H7 (cell line): Measurements from ENCODE around the gene TFEC. TPM values are rescaled to one million over a fixed set of nuclear protein-coding genes. Genes with fewer than 3 reads are reported as not detected.
"Not testable (repeated sequence)": the region's sequence is repeated elsewhere in the genome, so short reads cannot be mapped to it uniquely, and the experiment has no call there.

Experiments used
- DNase-seq: peaks from one replicate; pipeline ENCODE4 v3.0.0; 2012
- H3K27me3 ChIP-seq: 2 replicates; pipeline ENCODE4 v1.6.0; 2011; ENCODE audit warnings: mild to moderate bottlenecking, low read length; ENCODE audit not compliant: control insufficient read depth, insufficient read depth
- H3K36me3 ChIP-seq: replicated peaks from 2 replicates; pipeline ENCODE4 v1.5.1; 2011; ENCODE audit warnings: low read length; ENCODE audit not compliant: control insufficient read depth, insufficient read depth
- H3K4me3 ChIP-seq: 2 replicates; pipeline ENCODE4 v1.5.1; 2011; ENCODE audit warnings: low read depth, mild to moderate bottlenecking, control low read depth, low read length, moderate library complexity; ENCODE audit not compliant: insufficient read depth
- total RNA-seq: library from RNA; depleted of rRNA; stranded (reverse); fragments of >200 nt; shearing (Covaris generic); gene quantifications from 2 replicates; pipeline ENCODE4 v1.2.3, GENCODE V29; 2014

Gene TFEC
- total RNA-seq, 1 experiment from 2014 or later: not detected

- no peaks in the 10 kb centered on the region for H3K36me3 ChIP-seq
- DNase-seq: no peak
- H3K4me3 ChIP-seq: no peak overlapping the region
- no peaks in the 10 kb centered on the region for H3K27me3 ChIP-seq
Measured at GRCh38 chr7:116024826-116025809, 5.4 kb downstream of the TFEC start.

- Histone ChIP-seq H3K27me3 (no peaks in the 10 kb centered on the region; the same call in 1 of the 2 replicates), H3K36me3 (no peaks in the 10 kb centered on the region), H3K4me3 (no peak overlapping the region)
- no peak for DNase-seq
Measured at GRCh38 chr7:116021237-116021636, 9.3 kb downstream of the TFEC start.

GRCh38 chr7:116018731-116019130 lies 11.8 kb downstream of the TFEC start:
- DNase-seq: no peak
- H3K36me3 ChIP-seq: no peaks in the 10 kb centered on the region
- H3K4me3 ChIP-seq: no peak overlapping the region
- H3K27me3 ChIP-seq: no peaks in the 10 kb centered on the region; the same call in 1 of the 2 replicates

- DNase-seq: no peak
- Histone ChIP-seq H3K36me3 (no peaks in the 10 kb centered on the region), H3K4me3 (no peak overlapping the region), H3K27me3 (no peaks in the 10 kb centered on the region; the same call in 1 of the 2 replicates)
Measured at GRCh38 chr7:116013675-116014074, 16.9 kb downstream of the TFEC start.

- DNase-seq: no peak
- Histone ChIP-seq H3K27me3 (no peaks in the 10 kb centered on the region; the same call in 1 of the 2 replicates), H3K4me3 (no peak overlapping the region), H3K36me3 (no peaks in the 10 kb centered on the region)
Measured at GRCh38 chr7:116011584-116011983, 19.0 kb downstream of the TFEC start.

GRCh38 chr7:116004762-116005161 lies 25.8 kb downstream of the TFEC start:
- not testable (repeated sequence) for DNase-seq, H3K4me3 ChIP-seq, H3K36me3 ChIP-seq, H3K27me3 ChIP-seq

- no peak for DNase-seq
- no peaks in the 10 kb centered on the region for H3K36me3 ChIP-seq
- H3K4me3 ChIP-seq: no peak overlapping the region
- no peaks in the 10 kb centered on the region for H3K27me3 ChIP-seq
Measured at GRCh38 chr7:115997221-115997620, 33.3 kb downstream of the TFEC start.

- H3K4me3 ChIP-seq: no peak overlapping the region
- no peak for DNase-seq
- no peaks in the 10 kb centered on the region for H3K36me3 ChIP-seq
Measured at GRCh38 chr7:115995701-115996100, 34.9 kb downstream of the TFEC start.

GRCh38 chr7:115988401-115988800 lies 42.2 kb downstream of the TFEC start:
- Histone ChIP-seq H3K27me3 (no peaks in the 10 kb centered on the region), H3K36me3 (no peaks in the 10 kb centered on the region), H3K4me3 (no peak overlapping the region)
- DNase-seq: no peak

More at GRCh38 chr7:115995701-115996100, 34.9 kb downstream of the TFEC start:
- H3K27me3 ChIP-seq: no peaks in the 10 kb centered on the region

- no peaks in the 10 kb centered on the region for H3K27me3 ChIP-seq
- H3K36me3 ChIP-seq: no peaks in the 10 kb centered on the region
- H3K4me3 ChIP-seq: no peak overlapping the region
- DNase-seq: no peak
Measured at GRCh38 chr7:115987486-115987885, 43.1 kb downstream of the TFEC start.

- no peak for DNase-seq
- no peaks in the 10 kb centered on the region for H3K27me3 ChIP-seq
- H3K4me3 ChIP-seq: no peak overlapping the region
- H3K36me3 ChIP-seq: no peaks in the 10 kb centered on the region
Measured at GRCh38 chr7:115984105-115984504, 46.5 kb downstream of the TFEC start.

GRCh38 chr7:115980159-115980558 lies 50.4 kb downstream of the TFEC start:
- H3K27me3 ChIP-seq: no peaks in the 10 kb centered on the region
- no peak overlapping the region for H3K4me3 ChIP-seq
- H3K36me3 ChIP-seq: no peaks in the 10 kb centered on the region
- DNase-seq: no peak

- H3K4me3 ChIP-seq: no peak overlapping the region
- DNase-seq: no peak
- no peaks in the 10 kb centered on the region for H3K27me3 ChIP-seq
- H3K36me3 ChIP-seq: no peaks in the 10 kb centered on the region
Measured at GRCh38 chr7:115976651-115977050, 53.9 kb downstream of the TFEC start.

GRCh38 chr7:115975766-115976165 lies 54.8 kb downstream of the TFEC start:
- no peaks in the 10 kb centered on the region for H3K27me3 ChIP-seq
- H3K4me3 ChIP-seq: no peak overlapping the region
- no peaks in the 10 kb centered on the region for H3K36me3 ChIP-seq
- DNase-seq: no peak

GRCh38 chr7:115973406-115973805 lies 57.2 kb downstream of the TFEC start:
- Histone ChIP-seq H3K36me3 (no peaks in the 10 kb centered on the region), H3K4me3 (no peak overlapping the region), H3K27me3 (no peaks in the 10 kb centered on the region)
- DNase-seq: no peak
